PC-3 (cell line): ENCODE measurements around the gene SERINC3. TPM values are rescaled to one million over a fixed set of nuclear protein-coding genes. Genes with fewer than 3 reads are reported as not detected.
"Not testable (repeated sequence)": the region's sequence is repeated elsewhere in the genome, so short reads cannot be mapped to it uniquely, and the experiment has no call there.

Experiments
- ATAC-seq: fragments of 200-7000 bp; cut with Tn5 transposase; 2 replicates; pipeline ENCODE4 v1.9.1; 2020; ENCODE audit warnings: mild to moderate bottlenecking, moderate library complexity
- BruUV-seq: library from RNA; stranded (reverse); fragments of 400-500 nt; replicated peaks from 2 replicates; lab custom pipeline; 2021; lab: Mats Ljungman, UMichigan
- CTCF ChIA-PET: fragments of 300-600 bp; sonication (Branson Sonifier 250); formaldehyde crosslinking; loops from one replicate; lab custom pipeline; 2022; ENCODE audit warnings: antibody characterized with exemption; lab: Charles Lee
- POLR2A ChIA-PET: fragments of 300-600 bp; sonication (Branson Sonifier 250); formaldehyde crosslinking; loops from one replicate; lab custom pipeline; 2022; ENCODE audit warnings: antibody characterized with exemption; ENCODE audit not compliant: unreplicated experiment; lab: Charles Lee
- DNase-seq: peaks from one replicate; pipeline ENCODE4 v3.0.0-alpha.2; 2015
- H2AFZ ChIP-seq: fragments of 300-600 bp; sonication (generic); 2 replicates; pipeline ENCODE4 v1.6.0; 2016; ENCODE audit warnings: antibody characterized with exemption, low read length
- H3F3A ChIP-seq: fragments of 300-600 bp; sonication (generic); one replicate; pipeline ENCODE4 v1.6.0; 2017; ENCODE audit warnings: antibody characterized with exemption, low read length, control low read depth, mild to moderate bottlenecking; ENCODE audit not compliant: unreplicated experiment
- H3K27ac ChIP-seq: fragments of 300-600 bp; sonication (generic); 2 replicates; pipeline ENCODE4 v1.5.1; 2016; ENCODE audit warnings: mild to moderate bottlenecking, low read length
- H3K27me3 ChIP-seq: fragments of 300-600 bp; sonication (generic); 2 replicates; pipeline ENCODE4 v1.6.1; 2016; ENCODE audit warnings: low read length, mixed read lengths
- H3K36me3 ChIP-seq: fragments of 300-600 bp; sonication (generic); 2 replicates; pipeline ENCODE4 v1.6.1; 2016; ENCODE audit warnings: low read depth, mixed run types, low read length, mixed read lengths
- H3K4me1 ChIP-seq: fragments of 300-600 bp; sonication (generic); 2 replicates; pipeline ENCODE4 v1.5.1; 2016; ENCODE audit warnings: low read length; ENCODE audit not compliant: insufficient read depth
- H3K4me2 ChIP-seq: fragments of 300-600 bp; sonication (generic); 2 replicates; pipeline ENCODE4 v1.6.0; 2016; ENCODE audit warnings: low read length
- H3K4me3 ChIP-seq: fragments of 300-600 bp; sonication (generic); 2 replicates; pipeline ENCODE4 v1.5.1; 2016; ENCODE audit warnings: mild to moderate bottlenecking, low read length, mixed read lengths
- H3K79me2 ChIP-seq: fragments of 300-600 bp; sonication (generic); 2 replicates; pipeline ENCODE4 v1.6.1; 2017; ENCODE audit warnings: low read length, mixed read lengths
- H3K9ac ChIP-seq: fragments of 300-600 bp; sonication (generic); 2 replicates; pipeline ENCODE4 v1.6.0; 2016; ENCODE audit warnings: mild to moderate bottlenecking, low read length
- H3K9me2 ChIP-seq: fragments of 300-600 bp; sonication (generic); replicated peaks from 2 replicates; pipeline ENCODE4 v1.6.1; 2016; ENCODE audit warnings: mixed run types, low read length, mixed read lengths
- H3K9me3 ChIP-seq: fragments of 300-600 bp; sonication (generic); 2 replicates; pipeline ENCODE4 v1.6.1; 2016; ENCODE audit warnings: low read length, mixed read lengths
- H4K20me1 ChIP-seq: fragments of 300-600 bp; sonication (generic); 2 replicates; pipeline ENCODE4 v1.6.1; 2016; ENCODE audit warnings: low read length, mixed read lengths
- CTCF ChIP-seq: fragments of 300-600 bp; sonication (generic); conservative IDR thresholded peaks from 2 replicates; pipeline ENCODE4 v1.5.1; 2017; ENCODE audit warnings: antibody characterized with exemption, low read depth, mild to moderate bottlenecking, low read length
- EZH2 ChIP-seq: fragments of 300-600 bp; sonication (generic); IDR thresholded peaks from one replicate; pipeline ENCODE4 v1.6.1; 2017; ENCODE audit warnings: antibody characterized with exemption, mild to moderate bottlenecking, low read length; ENCODE audit not compliant: unreplicated experiment
- EZH2phosphoT487 ChIP-seq: fragments of 300-600 bp; sonication (generic); IDR thresholded peaks from 2 replicates; pipeline ENCODE4 v1.6.1; 2018; ENCODE audit warnings: mild to moderate bottlenecking, antibody characterized with exemption, low read length, borderline replicate concordance
- intact Hi-C: fragments of 100-400 bp; cut with micrococcal nuclease; formaldehyde crosslinking; loops from 2 replicates; pipeline ENCODE4 v1.9.0; 2023
- total RNA-seq: library from RNA; depleted of rRNA; stranded (reverse); fragments of >200 nt; gene quantifications from 2 replicates; pipeline ENCODE4 v1.2.3, GENCODE V29; 2014

The SERINC3 gene
- total RNA-seq, 1 experiment from 2014 or later, result 92.6 TPM

- ChIA-PET CTCF (interaction anchor here (0.6 kb wide), 2 partner anchors 54 to 134 kb away, joined by 4 read pairs; no protein-coding TSS in a partner anchor), POLR2A (interaction anchor here (0.6 to 1.3 kb wide), 3 partner anchors 18 to 46 kb away, joined by 3 to 8 read pairs (median 5); partner anchors contain the start of gene SERINC3)
- TSS peak; percentile 73 for BruUV-seq
- Histone ChIP-seq H3K27ac (peak within 1 kb of the TSS; percentile 48), H4K20me1 (no peaks in the 10 kb centered on the region), H3K79me2 (peaks cover 23% of the 10 kb centered on the region), H3K4me2 (peak within 1 kb of the TSS; percentile 84), H3K9me3 (no peaks in the 10 kb centered on the region), H2AFZ (peak within 1 kb of the TSS; percentile 73), H3K27me3 (no peaks in the 10 kb centered on the region), H3K9ac (peak within 1 kb of the TSS; percentile 89), H3K9me2 (no peaks in the 10 kb centered on the region), H3K4me3 (peak within 1 kb of the TSS; percentile 77), H3K36me3 (peaks cover 7% of the 10 kb centered on the region; the same call in 1 of the 2 replicates), H3F3A (no peaks in the 10 kb centered on the region), H3K4me1 (peaks cover 20% of the 10 kb centered on the region)
- peak; percentile 97 for DNase-seq
- intact Hi-C loops, result loop anchor here (1.0 to 5.0 kb wide), 2 partner anchors 46 to 134 kb away; partner anchors contain the start of gene SERINC3
- peak; percentile 92 for ATAC-seq
- peak; percentile 41; the same call in 1 of the 2 replicates for TF ChIP-seq CTCF
- no peak for TF ChIP-seq EZH2
- TF ChIP-seq EZH2phosphoT487, result no peak
These were observed 45.9 kb downstream of the SERINC3 start, which contains the start of gene TTPAL for GRCh38 chr20:44475694-44476560. Gene TTPAL (plus strand): TSS chr20:44475874. CDS start chr20:44480000, 4,126 bp downstream.

GRCh38 chr20:44475372-44475693 is 46.5 kb downstream of the SERINC3 start:
- Histone ChIP-seq H3K4me3 (peak overlapping the region; percentile 77), H3K4me1 (peaks cover 20% of the 10 kb centered on the region), H3K79me2 (peaks cover 23% of the 10 kb centered on the region), H3K27ac (peak overlapping the region; percentile 2), H3K9me2 (no peaks in the 10 kb centered on the region), H4K20me1 (no peaks in the 10 kb centered on the region), H3K27me3 (no peaks in the 10 kb centered on the region), H3F3A (no peaks in the 10 kb centered on the region), H3K36me3 (peaks cover 2% of the 10 kb centered on the region; the same call in 1 of the 2 replicates), H2AFZ (peak overlapping the region; percentile 73), H3K9me3 (no peaks in the 10 kb centered on the region), H3K4me2 (peak overlapping the region; percentile 84), H3K9ac (peak overlapping the region; percentile 89)
- CTCF ChIA-PET, result interaction anchor here (0.6 kb wide), 2 partner anchors 55 to 135 kb away, joined by 4 read pairs; no protein-coding TSS in a partner anchor
- ATAC-seq, result no peak
- DNase-seq, result no peak
- intact Hi-C loops, result loop anchor here (1.0 to 5.0 kb wide), 2 partner anchors 47 to 135 kb away; partner anchors contain the start of gene SERINC3
- TSS peak; percentile 79 for BruUV-seq
- no peak for TF ChIP-seq EZH2phosphoT487
- TF ChIP-seq CTCF, result no peak
- TF ChIP-seq EZH2, result no peak
- POLR2A ChIA-PET, result interaction anchor here (0.6 to 1.3 kb wide), 3 partner anchors 18 to 46 kb away, joined by 3 to 8 read pairs (median 5); partner anchors contain the start of gene SERINC3

GRCh38 chr20:44472283-44472682 is 49.6 kb downstream of the SERINC3 start:
- H3K9me3 ChIP-seq, H3K9me2 ChIP-seq, DNase-seq, BruUV-seq, ATAC-seq, H3K27me3 ChIP-seq, H3K27ac ChIP-seq, H3K4me3 ChIP-seq, H3F3A ChIP-seq, H3K36me3 ChIP-seq, H3K4me2 ChIP-seq, H3K9ac ChIP-seq, H2AFZ ChIP-seq, POLR2A ChIA-PET, H4K20me1 ChIP-seq: not testable (repeated sequence)
- CTCF ChIA-PET, result interaction anchor here (0.6 to 0.8 kb wide), 2 partner anchors 151 to 255 kb away, joined by 3 read pairs; no protein-coding TSS in a partner anchor
- Histone ChIP-seq H3K4me1 (peaks cover 19% of the 10 kb centered on the region), H3K79me2 (peaks cover 15% of the 10 kb centered on the region)
- intact Hi-C loops, result loop anchor here (5.0 kb wide), 1 partner anchor 160 kb away; the partner anchor contains the start of gene FITM2
